H1 (cell line): ENCODE results near the gene SP7. TPM values are rescaled to one million over a fixed set of nuclear protein-coding genes. Genes with fewer than 3 reads are reported as not detected.

Experiments used
- CTCF ChIA-PET: fragments of 300-600 bp; sonication (Branson Sonifier 250); formaldehyde crosslinking; loops from one replicate; lab custom pipeline; 2021; ENCODE audit not compliant: partially characterized antibody; lab: Charles Lee
- POLR2A ChIA-PET: fragments of 300-600 bp; sonication (Branson Sonifier 250); formaldehyde crosslinking; loops from one replicate; lab custom pipeline; 2021; ENCODE audit warnings: inconsistent platforms; ENCODE audit not compliant: partially characterized antibody; lab: Charles Lee
- DNase-seq, 2 experiments: peaks; one replicate each; pipeline versions ENCODE4 v3.0.0 to v3.0.0-alpha.2; 2010 to 2022; ENCODE audit warnings: low spot score in 2 of 2, low read depth in 1 of 2, mixed read lengths in 1 of 2
- FAIRE-seq: peaks from 2 replicates; lab custom pipeline; 2011; peaks lifted over from hg19 to GRCh38; lab: Jason Lieb, UNC
- H2AFZ ChIP-seq: 2 replicates; pipeline ENCODE4 v1.8.1; 2012; ENCODE audit warnings: low read length, inconsistent platforms
- H2AK5ac ChIP-seq: 2 replicates; pipeline ENCODE4 v1.6.1; 2013; ENCODE audit warnings: low read depth, low read length
- H2BK120ac ChIP-seq: replicated peaks from 2 replicates; pipeline ENCODE3; 2013; ENCODE audit warnings: low read depth, low read length, inconsistent platforms
- H2BK12ac ChIP-seq: 2 replicates; pipeline ENCODE4 v1.6.1; 2013; ENCODE audit warnings: low read depth, low read length
- H2BK15ac ChIP-seq: 2 replicates; pipeline ENCODE4 v1.6.1; 2013; ENCODE audit warnings: low read length
- H2BK20ac ChIP-seq: 2 replicates; pipeline ENCODE4 v1.6.1; 2013; ENCODE audit warnings: low read length
- H2BK5ac ChIP-seq: 2 replicates; pipeline ENCODE4 v1.6.1; 2013; ENCODE audit warnings: low read depth, low read length
- H3K14ac ChIP-seq: 2 replicates; pipeline ENCODE4 v1.6.1; 2013; ENCODE audit warnings: inconsistent platforms; ENCODE audit not compliant: insufficient read length
- H3K18ac ChIP-seq: 2 replicates; pipeline ENCODE4 v1.6.1; 2013; ENCODE audit warnings: low read length; ENCODE audit errors: extremely low read depth
- H3K23ac ChIP-seq: 2 replicates; pipeline ENCODE4 v1.6.1; 2013; ENCODE audit warnings: inconsistent platforms; ENCODE audit not compliant: insufficient read length
- H3K23me2 ChIP-seq: 2 replicates; pipeline ENCODE4 v1.6.1; 2013; ENCODE audit warnings: low read depth, low read length
- H3K27ac ChIP-seq: 2 replicates; pipeline ENCODE4 v1.6.1; 2011; ENCODE audit warnings: low read depth, low read length, inconsistent platforms
- H3K27me3 ChIP-seq, 4 experiments: replicated peaks in 1 of 4; 1 replicate in 1 of 4; 2 replicates in 3 of 4; pipeline versions ENCODE4 v1.6.1 to v1.8.1; 2011 to 2013; ENCODE audit warnings: low read length in 3 of 4, mild to moderate bottlenecking in 3 of 4, inconsistent platforms in 2 of 4, mixed read lengths in 2 of 4, moderate library complexity in 1 of 4; ENCODE audit not compliant: control insufficient read depth in 3 of 4, insufficient read depth in 3 of 4; ENCODE audit errors: extremely low read depth in 1 of 4
- H3K36me3 ChIP-seq, 4 experiments: 2 replicates each; pipeline versions ENCODE4 v1.6.1 to v1.8.1; 2011 to 2013; ENCODE audit warnings: mild to moderate bottlenecking in 4 of 4, low read length in 3 of 4, moderate library complexity in 2 of 4, control low read depth in 1 of 4, inconsistent platforms in 1 of 4; ENCODE audit not compliant: insufficient read depth in 4 of 4, control insufficient read depth in 2 of 4
- H3K4ac ChIP-seq: replicated peaks from 2 replicates; pipeline ENCODE3; 2013; ENCODE audit warnings: low read length, low read depth, mixed read lengths, inconsistent platforms; ENCODE audit not compliant: insufficient read length
- H3K4me1 ChIP-seq, 4 experiments: replicated peaks in 1 of 4; 1 replicate in 1 of 4; 2 replicates in 3 of 4; pipeline versions ENCODE4 v1.6.1 to v1.8.1; 2011 to 2013; ENCODE audit warnings: low read length in 3 of 4, inconsistent platforms in 2 of 4, mixed read lengths in 1 of 4; ENCODE audit not compliant: insufficient read depth in 4 of 4, control insufficient read depth in 3 of 4
- H3K4me2 ChIP-seq, 2 experiments: 2 replicates each; pipeline versions ENCODE4 v1.6.1 to v1.8.1; 2011 to 2013; ENCODE audit warnings: low read depth in 2 of 2, low read length in 2 of 2, control low read depth in 1 of 2, inconsistent platforms in 1 of 2, mild to moderate bottlenecking in 1 of 2; ENCODE audit not compliant: insufficient read depth in 1 of 2
- H3K4me3 ChIP-seq, 4 experiments: fragments of 200-600, 300-600 bp in 1 of 4; sonication (generic), shearing (Covaris generic), sonication (Bioruptor Twin) in 1 of 4; 2 replicates each; pipeline versions ENCODE4 v1.5.1 to v1.8.1; 2011 to 2016; ENCODE audit warnings: low read length in 4 of 4, low read depth in 3 of 4, control low read depth in 2 of 4, inconsistent platforms in 2 of 4, mild to moderate bottlenecking in 2 of 4, mixed read lengths in 1 of 4, moderate library complexity in 1 of 4; ENCODE audit not compliant: insufficient read depth in 2 of 4; ENCODE audit errors: extremely low read depth in 1 of 4
- H3K56ac ChIP-seq: replicated peaks from 2 replicates; pipeline ENCODE3; 2013; ENCODE audit warnings: low read depth, mild to moderate bottlenecking, mixed read lengths, low read length, inconsistent platforms; ENCODE audit not compliant: insufficient read length
- H3K79me1 ChIP-seq: 2 replicates; pipeline ENCODE4 v1.6.1; 2013; ENCODE audit warnings: low read depth, low read length, control low read depth
- H3K79me2 ChIP-seq, 2 experiments: 2 replicates each; pipeline versions ENCODE4 v1.6.1 to v1.8.1; 2012 to 2013; ENCODE audit warnings: low read length in 2 of 2, mild to moderate bottlenecking in 2 of 2, inconsistent platforms in 1 of 2; ENCODE audit not compliant: insufficient read depth in 2 of 2, control insufficient read depth in 1 of 2
- H3K9ac ChIP-seq, 4 experiments: replicated peaks in 1 of 4; 1 replicate in 1 of 4; 2 replicates in 3 of 4; pipeline versions ENCODE4 v1.6.1 to v1.8.1; 2011 to 2013; ENCODE audit warnings: low read depth in 3 of 4, low read length in 3 of 4, control low read depth in 2 of 4, mild to moderate bottlenecking in 2 of 4, moderate library complexity in 2 of 4, inconsistent platforms in 1 of 4; ENCODE audit errors: extremely low read depth in 1 of 4
- H3K9me3 ChIP-seq, 2 experiments: 2 replicates each; pipeline versions ENCODE4 v1.6.1 to v1.8.1; 2012 to 2013; ENCODE audit warnings: mild to moderate bottlenecking in 2 of 2, moderate library complexity in 2 of 2, control low read depth in 1 of 2, inconsistent platforms in 1 of 2, low read depth in 1 of 2, low read length in 1 of 2, mixed read lengths in 1 of 2; ENCODE audit not compliant: insufficient read depth in 2 of 2
- H4K20me1 ChIP-seq, 2 experiments: replicated peaks in 1 of 2; 2 replicates each; pipeline versions ENCODE3 to v1.8.1; 2011 to 2013; ENCODE audit warnings: inconsistent platforms in 2 of 2, low read length in 2 of 2, mild to moderate bottlenecking in 1 of 2; ENCODE audit not compliant: insufficient read depth in 2 of 2, control insufficient read depth in 1 of 2
- H4K5ac ChIP-seq: 2 replicates; pipeline ENCODE4 v1.6.1; 2013; ENCODE audit warnings: low read length, low read depth, mixed read lengths, inconsistent platforms; ENCODE audit not compliant: insufficient read length
- H4K8ac ChIP-seq: 2 replicates; pipeline ENCODE4 v1.8.0; 2013; ENCODE audit warnings: mild to moderate bottlenecking, moderate library complexity, low read length, inconsistent platforms; ENCODE audit not compliant: insufficient read depth; ENCODE audit errors: extremely low read depth
- H4K91ac ChIP-seq: replicated peaks from 2 replicates; pipeline ENCODE3; 2013; ENCODE audit warnings: low read length, mixed read lengths, inconsistent platforms; ENCODE audit not compliant: insufficient read length
- BACH1 ChIP-seq: IDR thresholded peaks from 2 replicates; pipeline ENCODE4 v1.6.1; 2012; ENCODE audit warnings: low read length, improper control_type of control experiment
- BRCA1 ChIP-seq: IDR thresholded peaks from 2 replicates; pipeline ENCODE4 v1.6.1; 2012; ENCODE audit warnings: low read depth, low read length, improper control_type of control experiment
- CBX5 ChIP-seq: fragments of 300-800, 300-1000 bp; sonication (generic); IDR thresholded peaks from 2 replicates; pipeline ENCODE4 v1.7.1; 2016; ENCODE audit warnings: antibody characterized with exemption, low read length, low read depth
- E2F6 ChIP-seq: IDR thresholded peaks from 2 replicates; pipeline ENCODE4 v1.6.1; 2012; ENCODE audit warnings: inconsistent platforms
- EGR1 ChIP-seq: IDR thresholded peaks from 2 replicates; pipeline ENCODE4 v1.6.1; 2011; ENCODE audit warnings: low read depth, low read length, borderline replicate concordance
- NANOG ChIP-seq: IDR thresholded peaks from 2 replicates; pipeline ENCODE4 v1.6.1; 2011; ENCODE audit warnings: low read length, low read depth, mild to moderate bottlenecking, inconsistent platforms; ENCODE audit not compliant: insufficient read depth, poor library complexity, severe bottlenecking
- PHF8 ChIP-seq: fragments of 200-600 bp; sonication (generic); conservative IDR thresholded peaks from 2 replicates; pipeline ENCODE4 v1.7.1; 2012; ENCODE audit warnings: low read depth, mild to moderate bottlenecking, inconsistent platforms, low read length, moderate library complexity
- POU5F1 ChIP-seq: IDR thresholded peaks from 2 replicates; pipeline ENCODE4 v1.6.1; 2011; ENCODE audit warnings: low read depth, mild to moderate bottlenecking, low read length, moderate library complexity
- RFX5 ChIP-seq: IDR thresholded peaks from 2 replicates; pipeline ENCODE4 v1.6.1; 2011; ENCODE audit warnings: low read depth, low read length, improper control_type of control experiment, borderline replicate concordance
- SP4 ChIP-seq: IDR thresholded peaks from 2 replicates; pipeline ENCODE4 v1.6.1; 2012; ENCODE audit warnings: low read length, inconsistent platforms
- TAF1 ChIP-seq: IDR thresholded peaks from 2 replicates; pipeline ENCODE4 v1.6.1; 2011; ENCODE audit warnings: mild to moderate bottlenecking, low read depth, low read length
- TEAD4 ChIP-seq: IDR thresholded peaks from 2 replicates; pipeline ENCODE4 v1.6.1; 2012; ENCODE audit warnings: low read depth, low read length, inconsistent platforms, mixed read lengths
- WGBS, 2 experiments: shearing (Covaris generic) in 1 of 2; methylation state at CpG; one replicate each; pipeline versions ENCODE4 v1.1.6 to v1.1.7; 2013 to 2015; ENCODE audit warnings: low lambda C conversion rate in 2 of 2, mixed read lengths in 2 of 2, inconsistent platforms in 1 of 2, low coverage in 1 of 2, missing lambda C conversion rate in 1 of 2; ENCODE audit not compliant: insufficient replicate concordance in 2 of 2, insufficient coverage in 1 of 2, insufficient read length in 1 of 2; ENCODE audit errors: extremely low coverage in 1 of 2, missing lambda C conversion rate in 1 of 2; 5-methylcytosine and 5-hydroxymethylcytosine counted together
- polyA plus RNA-seq, 7 experiments: library from polyadenylated mRNA; depleted of rRNA in 3 of 7; stranded (reverse) in 5 of 7; unstranded in 2 of 7; fragments of >200 nt in 5 of 7; fragments of 200-250 nt in 2 of 7; gene quantifications; 1 replicate in 5 of 7; 2 replicates in 1 of 7; 4 replicates in 1 of 7; pipeline versions ENCODE4 v1.2.1 to v1.2.3, GENCODE V29; 2011 to 2013; ENCODE audit warnings: missing spikeins in 2 of 7, mixed read lengths in 2 of 7
- total RNA-seq: library from RNA; stranded (reverse); fragmentation: NEBNext Ultra II Directional; extraction: Animal tissue kit (Norgen Biotek cat#: 25700); gene quantifications from 2 replicates; pipeline ENCODE4 v1.2.1, GENCODE V29; 2021
- TF ChIP-seq, protein P1 (sequence below): IDR thresholded peaks from 2 replicates; pipeline ENCODE4 v1.6.1; 2011; ENCODE audit warnings: low read depth, mild to moderate bottlenecking, low read length; ENCODE audit not compliant: insufficient read depth

The SP7 gene
- total and polyA plus RNA-seq, 2 of the 8 experiments (the other 6 are each of a cell fraction or from before 2014, with no cell fraction given) = 0.12 to 0.13 TPM

GRCh38 chr12:53279888-53280498 lies 56.2 kb downstream of the SP7 start:
- ChIA-PET CTCF (interaction anchor here (0.6 to 28.3 kb wide), 12 partner anchors 9 to 120 kb away, joined by 3 to 573 read pairs (median 4); partner anchors contain the start of genes ESPL1, ITGB7 and MYG1), POLR2A (interaction anchor here (3.7 to 9.3 kb wide), 2 partner anchors 11 to 13 kb away, joined by 29 to 76 read pairs; partner anchors contain the start of genes ESPL1 and PFDN5)
- Histone ChIP-seq H4K8ac (no peak overlapping the region), H4K91ac (no peak overlapping the region), H3K79me1 (no peaks in the 10 kb centered on the region), H4K5ac (no peak overlapping the region), H2BK15ac (no peak overlapping the region), H2AK5ac (no peak overlapping the region), H2BK5ac (no peak overlapping the region), H3K36me3 (peaks cover 24 to 78% (median 60%) of the 10 kb centered on the region in 4 experiments; a peak in 7 of 8 replicates), H3K23me2 (no peaks in the 10 kb centered on the region), H3K23ac (no peak overlapping the region), H4K20me1 (peaks cover 0 to 3% of the 10 kb centered on the region in 2 experiments), H3K79me2 (no peaks in the 10 kb centered on the region), H3K9ac (no peak overlapping the region), H2AFZ (no peak overlapping the region), H3K4me1 (no peaks in the 10 kb centered on the region), H3K14ac (no peak overlapping the region), H2BK20ac (no peak overlapping the region), H3K18ac (no peak overlapping the region), H3K4ac (no peak overlapping the region), H3K4me2 (no peak overlapping the region), H3K27me3 (no peaks in the 10 kb centered on the region), H3K4me3 (no peak overlapping the region), H3K27ac (no peak overlapping the region), H2BK12ac (no peak overlapping the region), H2BK120ac (no peak overlapping the region), H3K9me3 (no peaks in the 10 kb centered on the region), H3K56ac (no peak overlapping the region)
- DNase-seq (no peak), FAIRE-seq (no peak)
- WGBS, 2 experiments = 93% methylated on average over 9 of the region's 9 CpGs; no CpG with 5 or more reads in 1 of the 2 experiments
- TF ChIP-seq PHF8 (no peak), TAF1 (no peak), EGR1 (no peak), E2F6 (no peak), POU5F1 (no peak), BRCA1 (no peak), RFX5 (no peak), BACH1 (no peak), CBX5 (no peak), NANOG (no peak), TEAD4 (no peak), SP4 (no peak)
- TF ChIP-seq, protein P1, sequence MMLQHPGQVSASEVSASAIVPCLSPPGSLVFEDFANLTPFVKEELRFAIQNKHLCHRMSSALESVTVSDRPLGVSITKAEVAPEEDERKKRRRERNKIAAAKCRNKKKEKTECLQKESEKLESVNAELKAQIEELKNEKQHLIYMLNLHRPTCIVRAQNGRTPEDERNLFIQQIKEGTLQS = no peak
